ENCODE results near the gene SGCA. TPM values are rescaled to one million over a fixed set of nuclear protein-coding genes. Genes with fewer than 3 reads are reported as not detected.

The SGCA gene
- total RNA-seq, 1 experiment from 2014 or later = 0.24 TPM

DNA sequence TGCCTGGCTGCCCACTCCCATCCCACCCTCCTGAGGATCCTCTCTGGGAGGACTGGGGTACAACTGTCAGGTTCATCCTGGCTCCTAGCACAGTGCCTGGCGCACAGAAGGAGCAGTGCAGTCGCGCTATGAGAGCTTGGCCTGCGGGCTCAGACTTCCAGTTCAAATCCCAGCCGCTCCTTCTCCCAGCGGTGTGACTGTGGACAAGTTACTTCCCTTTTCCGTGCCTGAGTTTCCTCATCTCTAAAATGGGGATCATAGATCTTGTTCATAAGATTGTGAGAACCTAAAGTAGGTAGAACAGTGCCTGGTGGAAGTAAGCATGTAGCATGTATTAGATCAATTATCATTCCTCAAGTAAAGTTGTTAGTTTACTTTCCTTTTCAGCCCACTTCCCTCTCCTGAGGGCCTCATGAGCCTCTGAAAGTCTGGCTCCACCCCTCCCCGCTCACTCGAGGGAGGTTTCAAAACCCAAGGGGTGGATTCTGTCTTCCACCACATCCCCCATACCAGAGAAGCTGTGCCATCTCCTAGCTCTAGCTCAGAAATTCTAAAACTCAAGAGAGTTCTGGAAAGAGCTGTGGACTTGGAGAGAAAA lies 55.6 kb downstream of the SGCA start:
- Histone ChIP-seq H4K5ac (ENCODE audit: insufficient read length, low read depth, low read length) (no peak overlapping the region), H2BK15ac (ENCODE audit: low read depth, low read length) (no peak overlapping the region), H2BK12ac (ENCODE audit: insufficient read length, low read depth, low read length) (no peak overlapping the region), H3K23me2 (ENCODE audit: insufficient read length, low read depth, low read length, poor library complexity, severe bottlenecking) (no peaks in the 10 kb centered on the region), H4K20me1 (ENCODE audit: control insufficient read depth, insufficient read depth, insufficient read length) (no peaks in the 10 kb centered on the region), H3K27me3 (ENCODE audit: insufficient read depth, low read length) (no peaks in the 10 kb centered on the region), H3K9ac (ENCODE audit: extremely low read depth, insufficient read length, low read length) (no peak overlapping the region), H2BK20ac (ENCODE audit: low read depth, low read length, poor library complexity, severe bottlenecking) (no peak overlapping the region), H2BK5ac (ENCODE audit: insufficient read length, low read length) (no peak overlapping the region), H2AFZ (ENCODE audit: low read length) (no peak overlapping the region), H3K23ac (ENCODE audit: insufficient read length, low read depth, low read length) (no peak overlapping the region), H3K27ac (ENCODE audit: insufficient read length, low read depth, low read length) (no peak overlapping the region), H2AK5ac (ENCODE audit: insufficient read length, low read length) (no peak overlapping the region), H3K4me1 (ENCODE audit: insufficient read depth, low read length) (no peaks in the 10 kb centered on the region), H4K8ac (replicated peaks; ENCODE audit: insufficient read length, low read depth, low read length) (no peak overlapping the region), H3K79me1 (ENCODE audit: insufficient read depth, low read depth, low read length, poor library complexity, severe bottlenecking) (no peaks in the 10 kb centered on the region), H3K18ac (ENCODE audit: insufficient read length, low read depth, low read length) (no peak overlapping the region), H3T11ph (ENCODE audit: low read length) (no peak overlapping the region), H2BK120ac (ENCODE audit: low read depth, low read length, poor library complexity, severe bottlenecking) (no peak overlapping the region), H3K56ac (ENCODE audit: insufficient read length, low read depth, low read length) (no peak overlapping the region), H3K14ac (ENCODE audit: insufficient read depth, low read length) (no peak overlapping the region), H3K4me2 (ENCODE audit: insufficient read depth, insufficient read length, low read length) (no peak overlapping the region), H3K9me3 (ENCODE audit: control insufficient read depth, low read depth, low read length) (peaks cover 8% of the 10 kb centered on the region), H4K91ac (ENCODE audit: insufficient read length, low read depth, low read length) (no peak overlapping the region), H3K79me2 (ENCODE audit: insufficient read depth, low read length) (no peaks in the 10 kb centered on the region), H3K4ac (ENCODE audit: low read depth, low read length) (no peak overlapping the region)
- no peak for DNase-seq
- H3K4me1 Mint-ChIP-seq = peaks cover 26 to 32% of the 10 kb centered on the region in 2 experiments
- H3K36me3 Mint-ChIP-seq (ENCODE audit: insufficient read depth in 1 of 3, low read depth in 3 of 3) = peaks cover 8 to 19% (median 13%) of the 10 kb centered on the region in 3 experiments; a peak in 6 of 7 replicates
- H3K9me3 Mint-ChIP-seq = peaks cover 18% of the 10 kb centered on the region in 2 experiments
- TF ChIP-seq, protein P1, sequence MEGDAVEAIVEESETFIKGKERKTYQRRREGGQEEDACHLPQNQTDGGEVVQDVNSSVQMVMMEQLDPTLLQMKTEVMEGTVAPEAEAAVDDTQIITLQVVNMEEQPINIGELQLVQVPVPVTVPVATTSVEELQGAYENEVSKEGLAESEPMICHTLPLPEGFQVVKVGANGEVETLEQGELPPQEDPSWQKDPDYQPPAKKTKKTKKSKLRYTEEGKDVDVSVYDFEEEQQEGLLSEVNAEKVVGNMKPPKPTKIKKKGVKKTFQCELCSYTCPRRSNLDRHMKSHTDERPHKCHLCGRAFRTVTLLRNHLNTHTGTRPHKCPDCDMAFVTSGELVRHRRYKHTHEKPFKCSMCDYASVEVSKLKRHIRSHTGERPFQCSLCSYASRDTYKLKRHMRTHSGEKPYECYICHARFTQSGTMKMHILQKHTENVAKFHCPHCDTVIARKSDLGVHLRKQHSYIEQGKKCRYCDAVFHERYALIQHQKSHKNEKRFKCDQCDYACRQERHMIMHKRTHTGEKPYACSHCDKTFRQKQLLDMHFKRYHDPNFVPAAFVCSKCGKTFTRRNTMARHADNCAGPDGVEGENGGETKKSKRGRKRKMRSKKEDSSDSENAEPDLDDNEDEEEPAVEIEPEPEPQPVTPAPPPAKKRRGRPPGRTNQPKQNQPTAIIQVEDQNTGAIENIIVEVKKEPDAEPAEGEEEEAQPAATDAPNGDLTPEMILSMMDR (conservative IDR thresholded peaks at IDR 0.05) = no peak
- H3K27ac Mint-ChIP-seq = no peak overlapping the region
- no peak overlapping the region for H3K4me3 Mint-ChIP-seq
- WGBS (ENCODE audit: extremely low coverage, insufficient read length, low lambda C conversion rate) = no CpG with 5 or more reads among the region's 9 CpGs
- H3K27me3 Mint-ChIP-seq (ENCODE audit: low read depth) = peaks cover 6% of the 10 kb centered on the region

All from H9 (cell line).